HG02571 (cell line): ENCODE data around the gene RNF166.

ENCODE experiments used
- ATAC-seq: cut with Tn5 transposase; IDR thresholded peaks from one replicate; pipeline ENCODE4 v1.9.1; 2021; ENCODE audit warnings: mild to moderate bottlenecking, moderate library complexity; ENCODE audit not compliant: unreplicated experiment

The RNF166 gene, protein sequence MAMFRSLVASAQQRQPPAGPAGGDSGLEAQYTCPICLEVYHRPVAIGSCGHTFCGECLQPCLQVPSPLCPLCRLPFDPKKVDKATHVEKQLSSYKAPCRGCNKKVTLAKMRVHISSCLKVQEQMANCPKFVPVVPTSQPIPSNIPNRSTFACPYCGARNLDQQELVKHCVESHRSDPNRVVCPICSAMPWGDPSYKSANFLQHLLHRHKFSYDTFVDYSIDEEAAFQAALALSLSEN

DNA sequence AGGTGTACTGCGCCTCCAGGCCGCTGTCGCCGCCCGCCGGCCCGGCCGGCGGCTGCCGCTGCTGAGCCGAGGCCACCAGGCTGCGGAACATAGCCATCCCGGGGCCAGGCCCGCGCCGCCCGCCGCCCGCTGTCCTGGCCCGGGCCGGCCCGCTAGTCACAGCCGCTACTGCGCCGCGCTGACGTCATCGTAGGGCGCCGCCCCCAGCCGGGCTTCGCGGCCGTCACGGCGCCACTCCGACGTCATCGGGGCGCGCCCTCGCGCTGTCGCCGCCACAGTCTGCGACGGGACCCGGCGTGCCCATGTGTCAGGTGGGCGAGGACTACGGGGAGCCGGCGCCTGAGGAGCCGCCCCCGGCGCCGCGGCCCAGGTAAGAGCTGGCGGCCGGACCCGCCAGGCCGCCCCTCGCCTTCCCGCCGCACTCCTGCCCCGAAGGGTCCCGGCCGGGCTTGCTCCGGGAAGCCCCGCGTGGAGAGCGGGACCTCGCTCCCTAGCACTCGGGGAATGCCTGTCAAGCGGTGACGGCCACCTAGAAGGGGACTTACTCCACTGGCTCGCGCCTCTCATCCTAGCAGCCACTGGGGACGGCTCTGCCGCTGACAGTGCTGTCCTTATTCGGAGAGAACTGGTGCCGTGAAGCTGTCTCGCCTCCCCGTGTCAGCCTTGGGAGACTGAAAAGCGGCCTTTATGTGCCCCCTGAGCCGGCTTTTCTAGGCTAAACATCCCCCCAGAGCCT lies at the start of gene RNF166, which contains the start of gene CTU2:
Gene RNF166, minus strand, starts transcription at position 180 of the 736 bp plus-strand sequence. Its CDS starts 83 bp downstream, at position 97.
Gene CTU2, plus strand, starts transcription at position 275 of the 736 bp plus-strand sequence. Its CDS starts 28 bp downstream, at position 303.
- ATAC-seq, result peak; percentile 58

DNA sequence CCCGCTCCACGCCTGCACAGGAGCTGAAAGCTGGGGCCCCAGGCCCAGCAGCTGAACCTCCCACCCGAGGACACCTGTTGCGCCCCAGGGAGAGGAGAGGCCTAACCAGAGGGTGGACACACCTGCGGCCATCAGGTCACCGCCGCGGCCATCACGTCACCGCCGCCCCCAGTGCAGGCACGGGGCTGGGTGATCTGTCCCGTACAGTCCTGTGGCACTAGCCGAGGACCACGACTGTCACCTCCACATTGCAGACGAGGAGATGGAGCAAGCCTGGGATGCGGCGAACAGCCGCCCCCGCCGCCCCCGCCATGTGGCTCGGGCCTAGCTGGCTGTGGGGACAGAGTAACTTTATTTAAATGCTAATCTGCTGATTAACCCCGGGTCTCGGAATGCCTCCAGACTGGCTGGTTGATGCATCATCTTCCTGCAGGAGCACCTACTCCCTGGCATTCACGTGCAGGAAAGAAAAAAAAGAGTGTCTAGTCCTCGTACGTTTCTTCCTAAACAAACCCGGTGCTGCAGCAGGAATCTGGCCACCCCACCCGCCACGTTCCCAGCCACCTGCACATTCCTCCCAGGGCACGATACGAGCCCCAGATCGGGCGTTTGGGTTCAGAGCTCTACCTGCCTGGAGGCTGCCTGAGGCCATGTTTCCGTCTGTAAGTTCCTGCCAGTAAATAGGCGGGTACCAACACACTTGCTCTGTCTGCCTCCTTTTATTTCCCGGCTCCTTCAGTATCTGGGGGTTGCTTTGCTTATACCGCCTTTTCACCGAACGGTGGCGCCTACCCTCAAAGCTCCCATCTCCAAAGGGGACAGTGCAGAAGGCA lies 48.9 kb upstream of the RNF166 start:
- no peak for ATAC-seq

DNA sequence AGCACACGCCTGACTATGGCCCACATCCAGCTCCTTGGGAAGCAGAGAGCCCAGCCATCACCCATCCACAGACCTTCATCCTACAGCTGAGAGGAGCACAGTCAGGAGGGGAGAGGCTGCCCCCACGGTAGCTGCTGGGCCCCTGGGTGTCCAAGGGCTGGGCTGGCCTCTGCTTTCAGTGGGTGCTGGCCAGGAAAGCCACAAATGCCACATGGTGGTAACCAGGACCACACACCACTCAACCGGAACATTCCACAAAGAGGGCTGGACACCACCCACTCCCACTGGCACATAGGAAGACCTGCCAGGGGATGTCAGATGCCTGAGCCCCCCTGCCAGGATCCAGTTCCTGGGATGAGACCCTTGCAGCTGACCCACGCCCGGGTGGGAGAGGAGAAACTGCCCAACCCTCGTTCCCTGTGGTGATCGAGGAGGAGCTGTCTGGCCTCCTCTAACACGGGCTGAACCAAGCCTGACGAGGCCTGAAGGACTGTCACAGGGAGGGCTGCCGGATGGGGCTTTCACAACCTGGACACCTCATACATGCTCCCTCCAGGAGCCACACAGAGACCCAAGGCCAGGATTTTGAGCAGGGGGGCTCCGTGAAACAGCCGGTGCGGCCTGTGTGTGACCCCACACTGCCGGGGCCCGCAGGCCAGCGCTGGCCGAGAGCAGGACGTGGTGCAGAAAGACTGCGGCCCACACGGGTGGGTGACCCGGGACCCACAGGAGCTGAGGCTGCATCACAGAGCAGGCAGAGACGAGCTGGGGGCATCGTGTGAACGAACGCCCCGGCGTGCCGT lies 48.1 kb upstream of the RNF166 start:
- ATAC-seq, result no peak

DNA sequence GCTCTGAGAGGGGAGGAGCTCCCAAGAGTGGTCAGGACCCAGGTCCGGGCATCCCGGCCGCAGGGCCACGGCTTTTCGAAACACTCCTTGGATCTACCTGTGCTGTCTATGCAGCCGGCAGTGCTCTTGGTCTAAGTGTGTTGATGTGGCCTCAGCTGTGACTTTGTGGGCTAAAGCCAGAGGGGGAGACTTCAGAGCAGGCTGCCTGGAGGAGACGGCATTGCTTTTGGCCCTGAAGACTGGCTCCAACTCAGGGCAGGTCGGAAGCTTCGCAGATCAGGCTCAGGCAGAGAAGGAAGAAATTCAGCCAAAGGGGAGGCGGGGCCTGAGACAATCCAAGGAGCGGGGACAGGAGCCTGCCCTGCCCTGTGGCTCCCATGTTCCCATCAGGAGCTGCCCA lies 47.4 kb upstream of the RNF166 start:
- no peak for ATAC-seq

DNA sequence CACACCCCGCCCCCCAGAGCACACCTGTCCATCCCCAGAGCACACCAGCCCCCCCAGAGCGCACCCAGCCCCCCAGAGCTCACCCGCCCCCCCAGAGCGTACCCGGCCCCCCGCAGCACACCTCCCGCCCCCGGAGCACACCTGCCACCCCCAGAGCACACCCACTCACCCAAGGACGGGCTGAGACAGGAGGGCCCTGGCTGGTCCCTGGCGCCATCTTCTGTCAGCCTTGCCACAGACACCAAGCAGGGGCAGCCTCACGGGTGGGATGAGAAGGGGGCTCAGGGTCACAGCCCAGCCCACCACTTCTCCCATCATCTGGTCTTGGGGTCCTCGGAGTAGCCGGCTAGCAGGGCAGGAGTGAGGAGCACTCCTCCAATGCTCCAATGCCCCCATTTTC lies 47.0 kb upstream of the RNF166 start:
- ATAC-seq, result no peak

- ATAC-seq, result no peak
Observed at GRCh38 chr16:88752386-88753002, 46.3 kb upstream of the RNF166 start.

DNA sequence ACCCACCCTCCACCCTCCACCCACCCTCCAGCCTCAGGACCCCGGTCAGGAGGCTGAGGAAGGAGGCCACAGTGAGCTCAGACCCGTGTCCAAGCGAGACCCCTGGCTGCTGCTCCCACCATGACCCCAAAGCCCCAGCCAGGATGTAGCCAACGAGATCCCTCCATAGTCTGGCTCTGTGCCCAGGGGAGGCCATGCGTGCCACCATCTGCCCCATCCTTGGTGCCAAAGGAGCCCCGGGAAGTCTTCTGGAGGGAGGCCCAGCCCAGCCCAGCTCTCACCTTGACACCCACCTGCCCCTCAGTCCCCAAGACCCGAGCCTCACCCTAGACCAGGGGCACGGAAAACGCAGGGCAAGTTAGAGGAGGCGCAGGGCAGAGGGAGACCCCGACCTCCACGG lies 44.6 kb upstream of the RNF166 start:
- no peak for ATAC-seq

GRCh38 chr16:88749358-88749757 lies 43.1 kb upstream of the RNF166 start:
- ATAC-seq, result no peak

GRCh38 chr16:88748364-88748763 lies 42.2 kb upstream of the RNF166 start:
- ATAC-seq, result no peak

DNA sequence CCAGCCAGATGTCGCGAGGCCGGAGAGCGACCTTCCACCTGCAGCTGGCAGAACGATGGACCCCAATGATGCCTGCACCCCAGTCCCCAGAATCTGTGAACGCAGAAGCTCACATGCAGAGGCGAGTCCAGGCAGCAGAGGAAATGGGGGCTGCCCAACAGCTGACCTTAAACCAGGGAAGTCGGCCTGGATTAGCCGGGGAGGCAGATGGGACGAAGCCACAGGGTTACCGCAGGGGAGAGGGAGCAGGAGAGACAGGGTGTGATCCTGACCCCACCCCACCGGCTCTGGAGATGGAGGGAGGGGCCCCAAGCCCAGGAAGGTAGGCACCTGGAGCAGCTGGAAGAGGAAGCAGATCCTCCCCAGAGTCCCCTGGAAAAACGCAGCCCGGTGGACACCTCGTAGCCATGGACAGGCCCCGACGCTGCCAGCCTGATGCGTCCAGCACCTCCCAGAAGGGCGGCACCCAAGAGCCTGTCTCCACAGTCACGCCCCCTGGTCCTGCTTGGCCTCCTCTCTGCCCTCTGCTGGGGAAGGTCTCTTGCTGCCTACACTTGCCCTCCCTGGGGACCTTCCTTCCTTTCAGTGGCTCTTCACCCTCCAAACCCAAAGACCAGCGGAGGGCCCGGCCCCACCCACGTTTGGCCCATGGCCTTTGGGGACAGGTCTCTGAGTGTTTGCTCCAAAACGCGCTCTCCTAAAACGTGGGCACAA lies 41.5 kb upstream of the RNF166 start:
- no peak for ATAC-seq

- no peak for ATAC-seq
Observed at GRCh38 chr16:88746506-88746905, 40.3 kb upstream of the RNF166 start.

DNA sequence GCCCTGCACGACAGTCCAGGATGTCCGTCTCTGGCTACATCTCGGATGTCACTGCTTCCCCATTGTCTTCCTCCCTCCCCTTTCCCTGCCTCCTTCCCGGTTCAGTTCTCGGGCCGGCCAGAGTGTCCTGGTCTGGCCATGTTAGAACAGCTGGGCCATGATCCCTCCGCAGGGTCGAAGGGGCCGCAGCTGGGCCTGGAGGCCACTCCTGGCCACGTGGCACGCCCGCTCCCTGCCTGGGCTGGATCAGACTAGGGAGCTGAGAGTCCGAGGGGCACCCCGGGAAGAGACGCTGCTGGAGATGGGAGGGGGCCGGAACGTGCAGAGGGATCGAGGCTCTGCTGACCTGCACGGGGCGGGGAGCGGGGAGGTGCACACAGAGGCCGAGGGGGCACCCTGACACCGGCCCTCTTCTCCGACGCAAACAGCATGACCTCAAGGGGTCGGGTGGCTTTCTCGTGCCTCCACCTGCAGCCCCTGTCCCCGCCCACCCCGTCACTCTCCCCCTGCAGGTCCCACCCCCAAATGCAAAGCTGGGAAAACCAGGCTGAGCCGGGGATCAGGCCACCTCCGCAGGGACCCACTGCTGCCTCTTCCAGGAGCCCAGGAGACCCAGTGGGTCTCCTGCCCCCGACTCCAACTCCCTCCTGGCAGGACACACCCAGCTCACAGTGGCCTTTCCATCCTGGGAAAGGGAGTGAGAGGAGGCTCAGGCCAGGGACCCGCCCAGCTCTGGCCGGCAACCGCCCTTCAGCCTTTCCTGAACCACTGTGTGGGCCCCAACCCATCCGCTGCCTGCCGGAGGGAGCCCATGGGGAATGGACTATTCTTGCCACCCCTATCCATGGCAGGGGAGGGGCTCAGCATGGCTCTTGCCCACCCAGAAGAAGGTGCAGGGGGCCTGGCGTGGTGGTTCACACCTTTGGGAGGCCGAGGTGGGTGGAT lies 38.6 kb upstream of the RNF166 start:
- ATAC-seq, result no peak

GRCh38 chr16:88743693-88744576 lies 37.7 kb upstream of the RNF166 start:
- no peak for ATAC-seq

DNA sequence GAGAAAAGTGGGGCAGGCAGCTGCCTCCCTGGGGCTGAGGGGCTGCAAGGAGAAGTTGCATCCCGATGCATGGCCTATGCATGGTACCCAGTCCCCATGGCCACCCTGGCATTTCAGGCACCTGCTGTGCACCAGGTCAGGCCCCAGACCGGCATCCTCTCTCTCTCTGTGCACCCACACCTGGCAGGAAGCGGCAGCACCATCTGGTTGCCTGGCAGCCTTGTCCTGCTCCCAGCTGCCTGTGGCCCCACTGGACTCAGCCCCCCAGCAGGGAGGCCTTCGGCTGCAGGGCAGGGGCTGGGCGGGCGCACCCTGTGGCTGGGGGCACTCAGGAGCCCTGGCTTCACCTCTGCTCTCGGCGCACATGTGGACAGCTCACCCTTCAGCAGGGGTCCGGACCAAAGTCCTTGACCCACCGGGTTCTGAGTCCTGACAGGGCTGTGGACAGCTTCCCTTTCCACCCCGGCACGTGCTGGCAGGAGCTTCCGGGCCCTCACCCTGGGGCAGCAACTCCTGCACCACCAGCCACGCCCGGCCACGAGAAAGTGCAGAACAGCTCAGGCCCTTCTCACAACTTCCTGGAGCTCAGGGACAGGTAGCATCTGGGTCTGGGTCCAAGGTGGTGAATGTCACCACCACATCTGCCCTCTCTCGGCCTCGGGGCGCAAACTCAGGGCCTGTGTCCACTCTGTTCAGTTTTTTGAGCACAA lies 36.8 kb upstream of the RNF166 start:
- ATAC-seq, result no peak

DNA sequence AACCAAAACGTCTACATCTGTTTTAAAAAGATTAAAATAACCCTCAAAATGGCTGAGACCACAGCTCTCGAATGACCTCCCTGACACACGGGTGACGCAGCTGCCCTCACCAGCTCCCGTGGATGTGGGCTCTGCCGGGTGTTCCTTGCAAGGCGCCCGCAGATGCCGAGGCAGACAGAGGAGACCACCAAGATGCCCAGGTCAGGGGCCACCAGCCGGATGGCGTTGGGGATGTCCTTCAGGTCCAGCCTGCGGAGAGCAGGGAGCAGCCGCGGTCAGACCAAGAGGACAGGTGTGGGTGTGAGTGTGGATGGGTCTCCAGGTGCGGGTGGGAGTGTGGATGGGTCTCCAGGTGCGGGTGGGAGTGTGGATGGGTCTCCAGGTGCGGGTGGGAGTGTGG lies 35.2 kb upstream of the RNF166 start:
- ATAC-seq, result no peak

DNA sequence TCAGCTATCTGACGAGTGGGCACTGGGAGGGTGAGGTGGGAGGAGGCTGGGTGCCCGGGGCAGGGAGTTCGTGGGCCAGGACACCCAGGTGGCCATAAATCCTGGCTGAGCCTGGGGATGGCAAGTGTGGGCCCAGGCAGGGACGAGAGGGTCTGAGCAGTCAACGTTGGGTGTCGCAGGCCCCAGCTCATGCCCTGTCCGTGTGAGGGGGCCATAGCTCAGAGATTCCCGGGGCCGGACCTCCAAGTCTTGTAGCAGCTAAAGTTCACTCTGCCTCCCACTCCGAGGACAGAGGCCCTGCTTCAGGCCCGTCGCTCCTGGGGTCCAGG lies 34.5 kb upstream of the RNF166 start:
- ATAC-seq, result no peak
